Natural killer cell (primary cell): ENCODE measurements around the gene BMPR1A. TPM values are rescaled to one million over a fixed set of nuclear protein-coding genes. Genes with fewer than 3 reads are reported as not detected.
A peak's percentile ranks its signal among the peaks of the same experiment; 100 is the strongest.
"Not testable (repeated sequence)": the region's sequence is repeated elsewhere in the genome, so short reads cannot be mapped to it uniquely, and the experiment has no call there.

Experiments
- ATAC-seq, 3 donors: fragments of 150-1000 bp in 2 of 3; fragments of 200-7000 bp in 1 of 3; cut with Tn5 transposase; 1 replicate in 1 of 3; 2 replicates in 2 of 3; pipeline ENCODE4 v1.10.0; 2021; ENCODE audit warnings: mild to moderate bottlenecking in 2 of 3, moderate library complexity in 2 of 3
- DNase-seq, 2 donors: peaks; one replicate each; pipeline versions ENCODE4 v3.0.0 to v3.0.0-alpha.2; 2013 to 2021; ENCODE audit warnings: mixed read lengths in 1 of 2
- H3K27ac ChIP-seq: one replicate; pipeline ENCODE4 v1.5.1; 2013; ENCODE audit warnings: mild to moderate bottlenecking, low read length
- H3K27me3 ChIP-seq: one replicate; pipeline ENCODE4 v1.6.1; 2013; ENCODE audit warnings: low read length; ENCODE audit not compliant: control insufficient read depth, insufficient read depth
- H3K36me3 ChIP-seq: one replicate; pipeline ENCODE4 v1.6.1; 2013; ENCODE audit warnings: low read length; ENCODE audit not compliant: control insufficient read depth, insufficient read depth
- H3K4me1 ChIP-seq: one replicate; pipeline ENCODE4 v1.6.1; 2013; ENCODE audit warnings: low read length; ENCODE audit not compliant: control insufficient read depth, insufficient read depth
- H3K4me3 ChIP-seq: one replicate; pipeline ENCODE4 v1.5.1; 2013; ENCODE audit warnings: low read length
- H3K9me3 ChIP-seq: one replicate; pipeline ENCODE4 v1.6.1; 2013; ENCODE audit warnings: low read length; ENCODE audit not compliant: control insufficient read depth, insufficient read depth
- H3K27ac Mint-ChIP-seq, 2 donors: one replicate each; pipeline ENCODE4 v1.8.0; 2022; ENCODE audit warnings: mild to moderate bottlenecking in 2 of 2, mixed read lengths in 2 of 2, moderate library complexity in 1 of 2
- H3K27me3 Mint-ChIP-seq, 2 donors: one replicate each; pipeline ENCODE4 v1.8.0; 2022; ENCODE audit warnings: low read depth in 2 of 2, mixed read lengths in 2 of 2
- H3K36me3 Mint-ChIP-seq: one replicate; pipeline ENCODE4 v1.8.0; 2022; ENCODE audit warnings: mixed read lengths
- H3K4me1 Mint-ChIP-seq, 2 donors: one replicate each; pipeline ENCODE4 v1.8.0; 2022; ENCODE audit warnings: mixed read lengths in 2 of 2
- H3K4me3 Mint-ChIP-seq: one replicate; pipeline ENCODE4 v1.8.0; 2022; ENCODE audit warnings: mild to moderate bottlenecking, moderate library complexity, mixed read lengths
- H3K9me3 Mint-ChIP-seq, 2 donors: one replicate each; pipeline ENCODE4 v1.8.0; 2022; ENCODE audit warnings: mixed read lengths in 2 of 2
- CTCF ChIP-seq: fragments of 200-600 bp; IDR thresholded peaks from one replicate; pipeline ENCODE4 v1.8.0; 2022; ENCODE audit warnings: antibody characterized with exemption
- WGBS: methylation state at CpG from one replicate; pipeline ENCODE4 v1.1.7; 2013; ENCODE audit warnings: missing lambda C conversion rate; ENCODE audit not compliant: insufficient coverage; 5-methylcytosine and 5-hydroxymethylcytosine counted together
- intact Hi-C: fragments of 100-400 bp; cut with micrococcal nuclease; formaldehyde crosslinking; loops from one replicate; pipeline ENCODE4 v1.14.2; 2022
- total RNA-seq, 4 donors: library from RNA; stranded (reverse); fragments of 120-200 nt in 1 of 4; gene quantifications; one replicate each; pipeline versions ENCODE4 v1.2.3 to v1.2.4, GENCODE V29; 2013 to 2022

Gene BMPR1A
- total RNA-seq, 3 donors from 2014 or later (not counting 1 experiment from before 2014, with no cell fraction given) = 5.5 to 8.1 (median 7.7) TPM

- Mint-ChIP-seq H3K4me1 (peaks cover 0 to 5% of the 10 kb centered on the region in 2 donors), H3K36me3 (no peaks in the 10 kb centered on the region), H3K4me3 (no peak overlapping the region), H3K9me3 (no peaks in the 10 kb centered on the region), H3K27me3 (peaks cover 0 to 7% of the 10 kb centered on the region in 2 donors), H3K27ac (no peak overlapping the region)
- no peaks in the 10 kb centered on the region for H3K9me3 ChIP-seq
- H3K27me3 ChIP-seq = no peaks in the 10 kb centered on the region
- no peak for TF ChIP-seq CTCF
- DNase-seq (no peak), ATAC-seq (no peak)
- H3K27ac ChIP-seq = no peak overlapping the region
- intact Hi-C loops = no loop called here
- H3K36me3 ChIP-seq = no peaks in the 10 kb centered on the region
- no peaks in the 10 kb centered on the region for H3K4me1 ChIP-seq
- 85% methylated on average over 18 of the region's 18 CpGs for WGBS
- H3K4me3 ChIP-seq = no peak overlapping the region
Measured at GRCh38 chr10:86945361-86946212, 189.2 kb downstream of the BMPR1A start.

- no peak overlapping the region for H3K27ac ChIP-seq
- ATAC-seq = no peak
Measured at GRCh38 chr10:86946213-86947155, 190.1 kb downstream of the BMPR1A start.

GRCh38 chr10:86947806-86948205 is 191.4 kb downstream of the BMPR1A start:
- ATAC-seq, H3K27me3 ChIP-seq, H3K4me3 Mint-ChIP-seq, H3K27ac ChIP-seq, H3K9me3 ChIP-seq, H3K27me3 Mint-ChIP-seq, H3K9me3 Mint-ChIP-seq, DNase-seq, H3K27ac Mint-ChIP-seq, H3K36me3 ChIP-seq, H3K36me3 Mint-ChIP-seq, H3K4me1 Mint-ChIP-seq, H3K4me3 ChIP-seq, H3K4me1 ChIP-seq, intact Hi-C loops: not testable (repeated sequence)
- WGBS = 90% methylated on average over 3 of the region's 4 CpGs

More at GRCh38 chr10:86946213-86947155, 190.1 kb downstream of the BMPR1A start:
- intact Hi-C loops = no loop called here
- Mint-ChIP-seq H3K36me3 (no peaks in the 10 kb centered on the region), H3K9me3 (no peaks in the 10 kb centered on the region), H3K27ac (no peak overlapping the region), H3K27me3 (peaks cover 0 to 7% of the 10 kb centered on the region in 2 donors), H3K4me3 (no peak overlapping the region), H3K4me1 (peaks cover 0 to 5% of the 10 kb centered on the region in 2 donors)
- WGBS = 92% methylated on average over 13 of the region's 13 CpGs
- no peak for DNase-seq
- Histone ChIP-seq H3K4me1 (no peaks in the 10 kb centered on the region), H3K4me3 (no peak overlapping the region), H3K36me3 (no peaks in the 10 kb centered on the region), H3K9me3 (no peaks in the 10 kb centered on the region), H3K27me3 (no peaks in the 10 kb centered on the region)
- no peak for TF ChIP-seq CTCF

GRCh38 chr10:86950349-86950748 is 193.9 kb downstream of the BMPR1A start:
- H3K36me3 Mint-ChIP-seq = peaks cover 8% of the 10 kb centered on the region
- Histone ChIP-seq H3K36me3 (no peaks in the 10 kb centered on the region), H3K9me3 (peaks cover 12% of the 10 kb centered on the region), H3K4me3 (no peak overlapping the region), H3K27ac (no peak overlapping the region), H3K27me3 (no peaks in the 10 kb centered on the region), H3K4me1 (no peaks in the 10 kb centered on the region)
- H3K4me1 Mint-ChIP-seq = peaks cover 0 to 5% of the 10 kb centered on the region in 2 donors
- H3K27ac Mint-ChIP-seq = no peak overlapping the region
- no peak overlapping the region for H3K4me3 Mint-ChIP-seq
- 0% methylated on average over 1 of the region's 1 CpG for WGBS
- H3K9me3 Mint-ChIP-seq = peaks cover 3 to 6% of the 10 kb centered on the region in 2 donors
- H3K27me3 Mint-ChIP-seq = peaks cover 0 to 7% of the 10 kb centered on the region in 2 donors
- DNase-seq (peak in 1 of 2 donors; percentile 28), ATAC-seq (no peak)
- intact Hi-C loops = no loop called here
- no peak for TF ChIP-seq CTCF
